Measurements from ENCODE around the gene CCDC88B.

Gene CCDC88B

DNA sequence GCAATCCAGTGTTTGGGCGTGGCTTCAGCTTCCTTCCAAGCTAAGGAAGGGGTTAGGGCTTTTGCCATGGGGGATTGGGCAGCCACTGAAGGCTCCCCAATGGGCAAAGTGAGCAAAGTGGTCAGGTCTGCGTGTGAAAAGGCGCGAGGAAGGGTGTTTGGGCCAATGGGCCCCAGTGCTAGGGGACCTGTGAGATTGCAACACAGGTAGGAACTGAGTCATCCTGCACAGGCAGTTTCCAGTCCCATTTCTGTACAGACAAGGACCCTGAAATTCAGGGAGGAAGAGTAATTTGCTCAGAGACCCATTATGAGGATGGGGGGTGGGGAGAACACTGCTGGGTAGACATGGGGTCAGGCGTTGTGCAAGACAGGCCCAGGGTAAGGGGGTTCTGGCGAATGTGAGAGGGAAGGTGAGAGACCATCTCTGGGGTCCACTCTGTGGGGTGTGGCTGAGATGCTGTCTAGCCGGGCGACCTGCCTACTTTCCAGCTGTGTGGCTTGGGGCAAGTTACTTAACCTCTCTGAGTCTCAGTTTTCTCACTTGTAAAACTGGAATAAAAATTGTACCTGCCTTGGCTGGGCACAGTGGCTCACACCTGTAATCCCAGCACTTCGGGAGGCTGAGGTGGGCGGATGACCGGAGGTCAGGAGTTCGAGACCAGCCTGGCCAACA is 7.3 kb downstream of the CCDC88B start:
- DNase-seq (ENCODE audit: low read depth in 2 of 2): no peak

DNA sequence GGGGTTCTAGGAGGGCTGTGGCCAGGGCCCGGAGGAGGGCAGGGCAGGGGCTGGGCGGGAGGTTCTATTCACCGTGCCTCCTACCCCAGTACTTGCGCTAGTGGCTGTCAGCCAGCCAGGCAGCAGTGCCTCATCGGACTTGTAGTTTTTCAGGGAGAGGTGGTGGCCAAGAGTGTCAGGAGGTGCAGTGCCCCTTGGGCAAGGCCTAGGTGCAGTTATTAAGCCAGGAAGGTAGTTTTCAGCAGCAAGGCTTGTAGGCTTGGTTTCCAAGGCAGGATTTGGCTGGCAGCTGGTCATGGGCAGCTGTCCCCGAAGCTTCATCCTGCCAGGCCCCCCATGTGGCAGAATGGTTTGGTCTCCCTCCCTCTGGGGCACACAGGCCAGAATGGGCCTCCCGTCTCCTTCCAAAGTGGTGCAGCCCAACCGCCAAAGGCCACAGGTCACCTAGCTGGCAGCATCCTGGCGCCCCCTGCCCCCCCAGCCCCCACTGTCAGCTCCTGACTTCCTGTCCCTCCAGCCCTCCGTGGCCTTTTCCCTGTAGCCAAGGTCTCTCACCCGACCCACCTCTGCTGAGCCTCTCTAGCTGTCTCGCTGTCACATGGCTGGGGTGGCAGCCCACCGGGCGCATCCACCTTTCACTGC is 8.5 kb downstream of the CCDC88B start:
- DNase-seq (ENCODE audit: low read depth in 2 of 2): no peak

DNA sequence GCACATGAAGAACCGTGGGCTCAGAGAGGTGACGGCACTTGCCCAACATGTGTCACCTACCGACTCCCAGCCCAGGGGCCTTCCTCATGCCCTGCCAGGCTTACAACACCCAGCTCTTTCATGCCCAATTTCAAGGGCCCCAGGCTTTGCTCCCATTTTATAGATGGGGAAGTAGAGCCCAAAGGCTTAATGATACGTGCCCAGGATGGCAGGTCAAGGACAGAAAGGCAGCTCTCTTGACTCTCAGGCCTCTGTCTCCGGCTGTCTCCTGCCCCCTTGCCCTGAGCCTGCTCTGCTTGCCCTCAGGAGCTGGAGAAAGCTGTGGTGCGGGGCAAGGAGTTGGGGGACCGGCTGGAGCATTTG is 9.0 kb downstream of the CCDC88B start:
- DNase-seq (ENCODE audit: low read depth in 2 of 2): no peak

DNA sequence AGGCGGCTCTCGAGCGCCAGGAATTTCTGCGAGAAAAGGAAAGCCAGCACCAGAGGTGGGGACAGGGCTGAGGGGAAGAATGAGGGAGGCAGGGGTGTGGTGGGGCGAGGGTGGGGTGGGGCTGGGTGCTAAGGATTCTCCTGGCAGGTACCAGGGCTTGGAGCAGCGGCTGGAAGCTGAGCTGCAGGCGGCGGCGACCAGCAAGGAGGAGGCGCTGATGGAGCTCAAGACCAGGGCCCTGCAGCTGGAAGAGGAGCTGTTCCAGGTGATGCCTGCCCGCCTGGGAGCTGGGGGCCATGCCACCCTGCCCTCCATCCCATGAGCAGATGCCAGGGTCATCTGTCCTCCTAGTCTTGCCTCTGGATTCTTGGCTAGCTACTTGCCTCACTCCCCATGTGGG is 9.4 kb downstream of the CCDC88B start:
- DNase-seq (ENCODE audit: low read depth in 2 of 2): no peak

DNA sequence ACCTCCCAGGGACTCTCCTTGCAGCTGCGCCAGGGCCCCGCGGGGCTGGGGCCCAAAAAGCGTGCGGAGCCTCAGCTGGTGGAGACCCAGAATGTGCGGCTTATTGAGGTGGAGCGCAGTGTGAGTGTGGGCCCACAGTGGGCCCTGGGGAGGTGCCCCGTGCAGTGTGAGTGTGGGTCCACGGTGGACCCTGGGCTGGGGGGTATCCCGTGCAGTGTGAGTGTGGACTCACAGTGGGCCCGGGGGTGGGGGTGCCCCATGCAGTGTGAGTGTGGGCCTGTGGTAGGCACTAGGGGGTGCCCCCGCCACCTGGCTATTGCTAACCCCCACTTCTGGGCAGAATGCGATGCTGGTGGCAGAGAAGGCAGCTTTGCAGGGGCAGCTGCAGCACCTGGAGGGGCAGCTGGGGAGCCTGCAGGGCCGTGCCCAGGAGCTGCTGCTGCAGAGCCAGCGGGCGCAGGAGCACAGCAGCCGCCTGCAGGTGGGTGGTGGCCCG is 11.2 kb downstream of the CCDC88B start:
- no peak for DNase-seq (ENCODE audit: low read depth in 2 of 2)

DNA sequence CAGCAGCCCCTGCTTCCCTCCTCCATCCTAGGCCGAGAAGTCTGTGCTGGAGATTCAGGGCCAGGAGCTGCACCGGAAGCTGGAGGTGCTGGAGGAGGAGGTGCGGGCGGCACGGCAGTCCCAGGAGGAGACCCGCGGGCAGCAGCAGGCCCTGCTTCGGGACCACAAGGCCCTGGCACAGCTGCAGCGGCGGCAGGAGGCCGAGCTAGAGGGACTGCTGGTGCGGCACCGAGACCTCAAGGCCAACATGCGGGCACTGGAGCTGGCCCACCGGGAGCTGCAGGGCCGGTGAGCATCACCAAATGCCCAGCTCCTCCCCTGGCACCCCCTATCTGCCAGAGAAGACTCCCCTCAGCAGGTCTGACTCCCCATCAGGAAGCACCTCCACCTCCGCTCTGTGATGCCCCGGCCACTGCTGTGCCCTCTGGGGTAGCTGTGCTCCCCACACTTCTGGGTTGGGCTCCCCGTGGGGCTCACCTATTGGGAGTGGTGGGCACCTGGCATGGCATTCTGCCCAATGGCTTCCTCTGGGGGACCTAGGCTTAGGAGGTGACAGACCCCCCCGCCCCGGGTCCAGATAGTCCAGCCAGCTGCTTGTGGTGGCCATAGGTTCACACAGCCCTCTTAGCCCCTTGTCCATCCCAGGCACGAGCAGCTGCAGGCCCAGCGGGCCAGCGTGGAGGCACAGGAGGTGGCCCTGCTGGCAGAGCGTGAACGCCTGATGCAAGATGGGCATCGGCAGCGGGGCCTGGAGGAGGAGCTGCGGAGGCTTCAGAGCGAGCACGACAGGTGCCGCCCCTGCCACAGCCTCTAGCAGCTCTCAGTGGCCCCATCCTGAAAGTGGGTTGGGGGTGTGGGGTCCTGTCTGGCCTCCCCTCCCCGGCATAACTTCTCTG is 12.3 kb downstream of the CCDC88B start:
- no peak for DNase-seq (ENCODE audit: low read depth in 2 of 2)

DNA sequence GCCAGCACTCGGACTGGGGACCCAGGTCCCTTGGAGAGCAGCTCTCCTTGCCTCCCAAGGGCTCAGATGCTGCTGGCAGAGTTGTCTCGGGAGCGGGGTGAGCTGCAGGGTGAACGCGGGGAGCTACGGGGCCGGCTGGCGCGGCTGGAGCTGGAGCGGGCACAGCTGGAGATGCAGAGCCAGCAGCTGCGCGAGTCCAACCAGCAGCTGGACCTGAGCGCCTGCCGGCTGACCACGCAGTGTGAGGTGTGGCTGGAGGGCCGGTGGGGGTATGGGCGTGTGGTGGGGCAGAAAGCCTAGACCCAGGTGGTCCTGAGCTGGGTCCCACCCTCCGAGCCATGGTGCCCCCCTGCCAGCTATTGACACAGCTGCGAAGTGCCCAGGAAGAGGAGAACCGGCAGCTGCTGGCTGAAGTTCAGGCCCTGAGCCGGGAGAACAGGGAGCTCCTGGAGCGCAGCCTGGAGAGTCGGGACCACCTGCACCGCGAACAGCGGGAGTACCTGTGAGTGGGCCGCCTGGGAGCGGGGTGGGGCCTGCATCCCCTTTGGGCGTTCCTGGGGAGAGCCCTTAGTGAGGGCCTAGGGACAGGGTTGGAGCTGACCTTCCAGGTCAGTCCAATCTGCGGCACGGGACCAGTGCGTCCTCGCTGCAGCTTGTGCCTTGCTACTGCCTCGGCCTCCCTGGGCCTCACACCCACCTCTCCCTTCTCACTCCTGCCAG is 13.2 kb downstream of the CCDC88B start:
- no peak for DNase-seq (ENCODE audit: low read depth in 2 of 2)

DNA sequence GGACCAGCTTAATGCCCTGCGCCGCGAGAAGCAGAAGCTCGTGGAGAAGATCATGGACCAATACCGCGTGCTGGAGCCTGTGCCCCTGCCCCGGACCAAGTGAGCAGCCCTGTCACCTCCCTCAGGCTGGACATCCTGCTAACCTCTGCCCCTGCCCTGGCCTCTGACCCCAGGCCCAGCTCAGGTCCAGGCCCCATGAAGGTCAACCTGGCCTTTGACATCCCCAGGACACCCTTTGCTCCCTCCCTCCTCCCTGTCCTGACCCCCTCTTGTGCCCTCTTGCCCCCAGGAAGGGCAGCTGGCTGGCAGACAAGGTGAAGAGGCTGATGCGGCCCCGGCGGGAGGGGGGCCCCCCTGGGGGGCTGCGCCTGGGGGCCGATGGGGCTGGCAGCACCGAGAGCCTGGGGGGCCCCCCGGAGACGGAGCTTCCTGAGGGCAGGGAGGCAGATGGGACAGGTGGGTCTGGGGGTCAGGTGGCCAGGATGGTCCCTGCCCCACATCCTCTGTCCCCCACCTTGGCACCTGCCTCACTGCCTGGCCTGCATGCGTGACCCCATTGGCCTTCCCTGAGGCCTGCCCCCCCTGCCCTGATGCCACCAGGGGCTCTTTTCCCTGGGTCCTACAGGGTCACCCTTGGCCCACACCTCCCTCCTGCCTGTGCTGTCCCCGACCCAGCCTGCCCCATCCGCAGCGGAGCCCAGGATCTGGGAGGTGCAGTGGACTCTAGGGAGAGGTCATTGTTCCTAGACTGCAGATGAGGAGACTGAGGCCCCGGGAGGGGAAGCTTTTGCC is 13.9 kb downstream of the CCDC88B start:
- DNase-seq (ENCODE audit: low read depth in 2 of 2): no peak

DNA sequence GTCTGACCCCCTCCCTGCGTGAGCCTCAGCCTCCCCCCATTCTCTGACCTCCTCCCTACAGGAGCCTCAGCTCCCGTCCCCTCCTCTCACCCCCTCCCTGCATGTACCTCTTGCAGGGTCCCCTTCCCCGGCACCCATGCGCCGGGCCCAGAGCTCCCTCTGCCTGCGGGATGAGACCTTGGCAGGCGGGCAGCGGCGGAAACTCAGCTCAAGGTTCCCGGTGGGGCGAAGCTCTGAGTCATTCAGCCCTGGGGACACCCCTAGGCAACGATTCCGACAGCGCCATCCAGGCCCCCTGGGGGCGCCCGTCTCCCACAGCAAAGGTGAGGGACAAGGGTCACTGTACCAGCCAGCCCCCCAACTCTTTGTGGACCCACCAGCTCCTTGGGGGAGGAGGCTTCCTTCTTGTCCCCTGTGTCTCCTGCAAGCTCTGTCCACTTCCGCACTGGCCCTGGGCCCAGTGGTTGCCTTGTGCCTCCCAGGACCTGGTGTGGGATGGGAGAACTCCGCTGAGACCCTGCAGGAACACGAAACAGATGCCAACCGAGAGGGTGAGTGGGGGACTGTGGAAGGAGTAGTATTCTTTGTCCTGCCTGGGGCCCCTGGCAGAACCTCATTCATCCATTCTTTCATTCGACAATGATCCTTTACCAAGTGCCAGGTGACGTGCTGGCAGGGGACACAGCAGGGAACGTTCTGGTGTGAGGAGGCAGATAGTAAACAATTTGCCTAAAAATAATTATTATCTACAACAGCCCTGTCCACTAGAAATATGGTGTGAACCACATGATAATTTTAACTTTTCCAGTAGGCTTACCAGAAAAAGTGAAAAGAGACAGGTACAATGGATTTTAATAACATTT is 15.3 kb downstream of the CCDC88B start:
- no peak for DNase-seq (ENCODE audit: low read depth in 2 of 2)

DNA sequence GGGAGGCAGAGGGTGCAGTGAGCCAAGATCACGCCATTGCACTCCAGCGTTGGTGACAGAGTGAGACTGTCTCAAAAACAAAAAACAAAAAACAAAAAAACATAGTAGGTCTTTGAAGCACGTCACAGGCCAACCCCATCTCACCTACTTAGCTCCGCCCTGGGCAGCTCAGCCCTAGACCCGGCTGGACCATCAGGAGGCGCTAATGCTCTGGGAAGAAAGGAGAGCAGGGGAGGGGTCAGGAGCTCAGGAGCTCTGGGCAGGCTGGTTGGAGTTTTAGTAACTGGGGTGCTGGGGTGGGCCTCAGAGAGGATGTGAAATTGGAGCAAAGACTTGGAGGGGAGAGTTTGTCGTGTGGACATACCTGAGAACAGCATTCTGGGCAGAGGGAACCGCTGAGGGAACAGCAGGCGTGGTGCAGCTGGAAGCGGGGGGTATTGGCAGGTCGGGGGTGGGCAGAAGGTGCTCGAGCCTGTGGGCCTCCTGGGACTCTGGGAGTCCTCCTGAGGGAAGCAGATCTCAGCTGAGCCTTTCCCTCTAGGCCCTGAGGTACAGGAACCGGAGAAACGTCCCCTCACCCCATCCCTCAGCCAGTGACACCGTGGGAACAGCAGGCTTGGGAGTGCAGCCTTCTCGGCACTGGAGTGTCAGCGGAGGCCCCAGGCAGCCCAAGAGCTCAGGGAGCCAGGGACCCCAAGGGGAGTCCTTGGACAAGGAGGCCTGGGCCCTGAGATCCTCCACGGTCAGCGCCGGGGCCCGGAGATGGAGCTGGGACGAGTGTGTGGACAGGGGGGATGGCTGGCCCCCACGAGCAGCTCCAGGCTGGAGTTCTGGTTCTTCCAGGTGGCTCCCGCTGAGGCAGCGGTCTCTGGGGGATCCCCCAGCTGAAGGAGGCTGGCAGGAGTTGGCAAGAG is 16.8 kb downstream of the CCDC88B start:
- DNase-seq (ENCODE audit: low read depth in 2 of 2): no peak

DNA sequence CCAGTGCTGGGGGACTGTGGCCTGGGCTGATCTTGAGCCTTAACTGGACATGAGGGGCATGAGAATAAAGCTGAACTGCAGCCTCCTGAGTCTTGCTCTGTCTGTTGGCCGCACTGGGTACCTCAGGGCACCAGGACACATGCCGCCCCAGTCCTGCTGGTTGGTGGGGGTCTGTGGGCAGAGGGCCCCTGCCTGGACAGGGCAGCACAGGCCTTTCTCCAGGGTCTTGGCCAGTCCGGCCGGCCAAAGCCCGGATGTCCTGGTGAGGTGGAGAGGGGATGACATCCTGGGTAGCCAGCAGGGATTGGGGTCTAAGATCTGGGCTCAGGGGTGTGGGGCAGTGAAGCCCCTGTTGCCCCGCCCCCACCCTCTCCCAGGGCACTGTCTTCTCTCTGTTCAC is 17.4 kb downstream of the CCDC88B start:
- no peak for DNase-seq (ENCODE audit: low read depth in 2 of 2)

DNA sequence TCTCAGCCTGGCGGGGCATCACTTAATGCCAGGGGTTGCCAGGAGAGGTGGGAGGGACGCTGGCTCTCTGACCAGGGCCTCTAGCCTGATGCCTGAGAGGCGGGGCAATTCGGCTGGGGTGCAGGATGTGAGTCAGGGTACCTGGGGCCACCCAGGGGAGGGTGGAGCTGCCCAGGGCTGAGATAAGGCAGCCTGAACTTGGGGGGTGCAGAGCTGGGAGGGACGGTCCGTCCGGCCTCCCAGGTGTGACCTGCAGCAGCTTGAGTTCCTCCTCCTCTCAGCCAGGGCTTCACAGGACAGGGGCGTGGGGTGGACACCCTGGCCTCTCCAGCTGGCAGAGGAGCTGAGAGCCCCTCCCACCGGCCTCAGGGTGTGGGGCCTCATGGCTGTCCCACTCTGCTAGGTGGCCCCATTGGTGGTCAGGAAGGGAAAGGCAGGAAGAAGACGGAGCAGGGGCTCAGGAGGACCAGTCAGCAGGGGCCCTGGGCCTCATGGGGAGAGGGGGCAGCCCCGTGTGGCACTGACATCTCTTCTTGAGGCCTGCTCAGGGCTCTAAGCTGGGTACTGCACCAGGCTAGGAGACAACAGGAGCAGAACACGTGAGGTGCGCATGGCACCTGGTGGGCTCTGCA is 18.0 kb downstream of the CCDC88B start:
- no peak for DNase-seq (ENCODE audit: low read depth in 2 of 2)

DNA sequence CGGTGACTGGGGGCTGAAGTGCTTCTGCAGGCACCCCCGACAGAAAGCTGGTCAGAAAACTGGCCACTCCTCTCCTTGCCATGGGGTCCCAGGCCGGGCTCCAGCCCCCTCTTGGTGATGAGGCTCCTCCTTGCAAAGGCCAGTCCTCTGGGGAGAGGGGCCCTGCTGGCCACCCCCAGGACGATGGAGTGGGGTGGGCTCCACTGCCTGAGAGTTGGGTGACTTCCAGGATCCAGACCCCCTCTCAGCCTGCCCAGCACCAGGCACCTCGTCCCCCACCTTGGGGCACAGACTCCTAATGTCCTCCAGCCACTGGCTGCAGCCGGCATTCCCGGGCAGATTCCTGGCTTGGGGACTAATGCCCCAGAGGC is 18.5 kb downstream of the CCDC88B start:
- DNase-seq (ENCODE audit: low read depth in 2 of 2): no peak

DNA sequence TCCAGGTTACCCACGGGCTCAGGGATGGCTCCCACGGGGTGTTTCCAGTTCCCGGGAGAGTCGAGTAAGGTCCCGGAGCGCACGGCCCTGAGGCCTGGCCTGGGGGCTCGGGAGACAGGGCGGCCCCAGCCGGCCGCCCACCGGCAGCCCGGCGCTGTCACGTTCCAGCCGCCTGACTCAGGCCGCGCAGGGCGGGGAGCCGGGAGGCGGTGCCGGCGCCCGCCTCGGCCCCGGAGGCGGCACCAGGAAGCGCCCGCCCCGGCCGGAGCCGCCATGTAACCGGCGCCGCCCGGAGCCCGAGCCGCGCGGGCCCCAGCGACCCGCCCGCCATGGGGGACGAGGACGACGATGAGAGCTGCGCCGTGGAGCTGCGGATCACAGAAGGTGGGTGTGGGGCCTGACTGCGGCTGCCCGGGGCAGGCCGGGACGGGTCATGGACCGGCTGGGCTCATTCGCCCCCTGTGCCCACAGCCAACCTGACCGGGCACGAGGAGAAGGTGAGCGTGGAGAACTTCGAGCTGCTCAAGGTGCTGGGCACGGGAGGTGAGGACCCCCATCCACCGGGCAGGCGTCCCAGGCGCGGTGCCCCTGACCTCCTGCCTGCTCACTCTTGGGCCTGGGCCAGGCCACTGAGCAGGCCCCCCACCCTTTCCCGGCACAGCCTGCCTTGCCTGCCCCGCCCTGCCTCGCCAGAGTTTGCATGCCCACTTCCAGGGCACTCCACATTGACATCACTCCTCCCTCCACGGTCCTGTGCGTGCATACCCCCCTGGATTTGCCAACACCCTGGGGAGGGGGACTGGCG is 19.1 kb downstream of the CCDC88B start, which contains the start of gene RPS6KA4:
RPS6KA4 (plus strand) TSS at position 256 of the 805 bp plus-strand sequence; CDS start at position 330, 74 bp downstream.
- DNase-seq (ENCODE audit: low read depth in 2 of 2): no peak

DNA sequence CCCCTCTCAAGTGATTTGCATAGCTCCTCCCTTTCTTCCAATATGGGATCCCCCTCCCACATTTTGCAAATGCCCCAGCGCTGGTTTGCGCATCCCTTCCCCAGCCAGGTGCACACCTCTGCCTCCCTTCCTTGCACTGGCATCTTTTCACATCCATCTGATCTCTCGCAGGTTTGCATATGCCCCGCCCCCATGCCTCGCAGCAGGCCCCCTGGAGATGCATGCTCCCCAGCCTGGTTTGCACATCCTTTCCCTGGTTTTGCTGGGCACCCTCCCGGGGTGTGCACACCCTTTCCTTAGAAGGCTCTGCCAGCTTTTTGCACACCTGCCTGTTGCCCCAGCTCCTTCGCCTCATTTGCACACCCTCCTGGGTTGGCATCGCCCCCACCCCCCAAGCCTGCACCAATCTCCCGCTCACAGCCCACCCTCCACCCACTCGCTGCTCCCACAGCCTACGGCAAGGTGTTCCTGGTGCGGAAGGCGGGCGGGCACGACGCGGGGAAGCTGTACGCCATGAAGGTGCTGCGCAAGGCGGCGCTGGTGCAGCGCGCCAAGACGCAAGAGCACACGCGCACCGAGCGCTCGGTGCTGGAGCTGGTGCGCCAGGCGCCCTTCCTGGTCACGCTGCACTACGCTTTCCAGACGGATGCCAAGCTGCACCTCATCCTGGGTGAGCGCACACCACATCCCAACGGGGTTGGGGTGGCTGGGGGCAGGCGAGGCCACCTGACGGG is 19.9 kb downstream of the CCDC88B start:
- no peak for DNase-seq (ENCODE audit: low read depth in 2 of 2)

DNA sequence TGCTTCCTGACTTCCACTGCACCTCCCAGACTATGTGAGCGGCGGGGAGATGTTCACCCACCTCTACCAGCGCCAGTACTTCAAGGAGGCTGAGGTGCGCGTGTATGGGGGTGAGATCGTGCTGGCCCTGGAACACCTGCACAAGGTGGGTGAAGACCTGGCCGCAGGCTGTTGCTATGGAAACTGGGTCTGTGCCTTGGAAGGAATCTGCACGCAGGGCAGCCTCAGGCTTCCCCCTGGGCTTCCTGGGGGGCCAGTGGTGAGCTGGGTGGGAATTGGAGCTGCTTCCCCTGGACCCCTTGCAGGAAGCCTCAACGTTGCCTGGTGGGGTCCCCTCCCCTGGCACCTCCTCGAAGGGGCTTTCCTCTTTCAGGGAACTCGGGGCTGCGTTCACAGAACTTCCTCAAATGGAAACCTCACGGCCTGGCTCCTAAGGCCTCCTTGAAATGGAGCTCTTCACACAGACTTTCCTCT is 20.5 kb downstream of the CCDC88B start:
- DNase-seq (ENCODE audit: low read depth in 2 of 2): no peak

DNA sequence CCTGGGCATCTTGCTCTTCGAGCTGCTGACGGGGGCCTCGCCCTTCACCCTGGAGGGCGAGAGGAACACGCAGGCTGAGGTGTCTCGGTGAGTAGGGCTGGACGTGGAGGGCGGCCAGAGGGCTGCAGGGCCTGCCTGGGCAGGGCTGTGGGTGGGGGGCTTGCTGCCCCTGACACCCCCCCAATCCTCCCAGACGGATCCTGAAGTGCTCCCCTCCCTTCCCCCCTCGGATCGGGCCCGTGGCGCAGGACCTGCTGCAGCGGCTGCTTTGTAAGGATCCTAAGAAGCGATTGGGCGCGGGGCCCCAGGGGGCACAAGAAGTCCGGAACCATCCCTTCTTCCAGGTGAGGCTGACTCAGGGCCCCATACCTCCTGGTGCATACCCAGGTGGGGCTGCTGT is 21.7 kb downstream of the CCDC88B start:
- DNase-seq (ENCODE audit: low read depth in 2 of 2): no peak

Measured in stimulated activated CD8-positive, alpha-beta memory T cell treated with anti-CD3 and anti-CD28 coated beads, Interleukin-2, amount 100 ng/mL, for 1 hour (primary cell).